NCI-H1694 treated with DMSO at 0.1 percent for 48 hours (cell line): ENCODE data around the gene SUPT20H.

Experiments used
- DNase-seq: peaks from one replicate; lab custom pipeline; 2025; lab: John Stamatoyannopoulos, UW

The SUPT20H gene

DNA sequence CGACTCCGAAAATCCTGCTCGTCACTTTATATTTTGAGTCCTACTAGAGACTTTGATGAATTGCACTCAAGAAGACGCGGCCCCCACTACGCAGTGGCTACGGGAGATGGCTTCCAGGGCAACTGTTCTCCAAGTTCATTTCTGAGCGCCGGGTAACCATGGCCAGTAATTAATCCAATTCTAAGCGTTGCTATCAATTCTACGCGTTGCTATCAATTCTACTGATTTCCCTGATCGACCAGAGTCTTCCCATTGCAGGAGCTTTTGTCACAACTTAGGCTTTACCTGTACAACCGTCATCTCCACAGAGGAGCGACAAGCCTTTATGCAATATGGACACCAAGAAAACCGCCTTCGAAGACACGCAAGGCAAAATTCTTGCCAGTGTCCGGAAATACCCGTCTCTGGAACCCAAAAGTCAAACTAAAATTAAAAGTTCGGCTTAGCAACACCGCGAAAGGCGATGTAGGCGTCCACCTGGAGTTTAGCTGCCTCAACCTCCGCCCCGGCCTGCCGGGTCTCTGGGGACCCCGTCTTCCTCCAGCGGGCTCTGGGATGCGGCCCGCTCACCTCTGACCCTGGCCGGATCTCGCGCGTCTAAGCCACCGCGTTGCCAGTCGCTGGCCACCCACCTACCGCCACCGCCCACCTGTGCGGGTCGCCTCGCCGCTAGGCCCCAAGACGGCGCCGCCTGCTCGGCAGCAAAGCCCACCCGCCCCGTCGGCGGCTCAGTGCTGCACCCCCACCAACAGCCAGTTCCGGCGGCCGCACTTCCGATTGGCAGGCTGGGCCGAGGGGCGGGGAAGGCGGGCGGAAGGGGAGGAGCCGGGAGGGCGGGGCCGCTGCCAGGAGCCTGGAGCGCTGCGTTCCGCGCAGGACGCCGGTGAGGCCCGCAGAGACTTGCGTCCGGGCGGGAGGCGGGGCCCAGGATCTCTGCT lies at the start of gene SUPT20H:
TSS of gene SUPT20H (minus strand) at position 779 of the 938 bp plus-strand sequence. CDS start 8,198 bp downstream, outside the sequence.
- peak; percentile 66 for DNase-seq

DNA sequence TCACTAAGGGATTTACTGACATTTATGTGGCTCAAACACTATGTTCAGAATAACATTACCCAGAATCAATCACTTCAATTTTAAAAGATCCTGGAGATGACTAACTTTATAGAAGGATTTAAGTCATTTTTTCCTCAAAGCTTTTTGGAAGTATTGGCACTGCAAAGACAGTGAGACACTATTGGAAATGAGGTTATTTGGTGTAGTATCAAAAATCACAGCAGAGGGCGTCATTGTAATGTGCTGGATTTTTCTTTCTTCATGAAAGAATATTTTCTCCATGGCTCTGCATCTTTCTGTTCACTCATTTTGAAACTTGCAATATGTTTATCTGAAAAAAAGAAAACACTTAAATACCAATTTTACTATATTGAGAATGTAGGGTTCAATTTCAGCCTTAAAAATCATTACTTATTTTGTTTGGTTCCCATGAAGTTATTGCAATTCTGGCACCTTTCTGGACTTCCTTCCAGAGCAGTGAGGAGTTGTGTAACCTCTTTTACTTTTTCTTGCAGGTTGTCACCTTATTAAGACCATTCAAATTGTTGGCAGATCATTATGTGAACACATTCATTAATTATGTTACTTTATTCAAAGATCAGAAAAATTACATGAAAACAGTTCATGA lies 49.7 kb upstream of the SUPT20H start:
- DNase-seq, result peak; percentile 58

DNA sequence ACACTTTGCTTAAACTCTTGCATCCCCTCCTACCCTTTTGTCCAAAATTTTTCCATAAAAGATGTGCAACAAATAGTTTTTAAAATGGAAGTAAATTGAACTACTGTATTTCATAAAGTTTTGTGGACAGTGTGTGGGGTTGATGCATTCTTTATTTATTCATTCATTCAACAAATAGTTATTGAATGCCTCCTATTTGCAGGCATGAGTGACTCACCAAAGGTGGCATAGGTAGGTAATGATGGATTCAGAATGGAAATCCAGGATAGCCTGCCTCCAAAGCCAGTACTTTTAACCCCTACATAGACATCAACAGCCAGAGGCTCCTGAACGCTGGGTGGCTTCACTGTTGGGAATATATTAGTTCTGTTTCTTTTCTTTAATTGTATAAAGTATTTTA lies 48.4 kb upstream of the SUPT20H start:
- no peak for DNase-seq

DNA sequence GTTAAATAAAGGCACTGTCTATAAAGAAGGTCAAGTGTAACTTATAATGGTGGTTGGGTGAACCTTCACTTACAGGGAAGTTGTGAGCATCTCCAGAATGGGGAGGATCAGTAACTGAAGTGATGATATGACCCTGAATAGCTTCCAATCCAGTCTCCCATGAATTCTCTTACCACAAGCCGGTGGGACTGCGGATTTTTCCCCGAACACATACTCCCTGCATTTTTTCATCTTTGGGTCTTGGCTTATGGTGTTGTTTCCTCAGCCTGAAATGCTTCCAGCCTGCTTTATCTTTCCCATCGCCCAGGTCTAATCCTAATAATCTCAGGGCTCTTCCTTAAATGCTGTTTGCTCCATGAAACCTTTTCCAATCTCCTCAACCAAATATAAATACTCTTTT lies 48.0 kb upstream of the SUPT20H start:
- DNase-seq, result no peak

DNA sequence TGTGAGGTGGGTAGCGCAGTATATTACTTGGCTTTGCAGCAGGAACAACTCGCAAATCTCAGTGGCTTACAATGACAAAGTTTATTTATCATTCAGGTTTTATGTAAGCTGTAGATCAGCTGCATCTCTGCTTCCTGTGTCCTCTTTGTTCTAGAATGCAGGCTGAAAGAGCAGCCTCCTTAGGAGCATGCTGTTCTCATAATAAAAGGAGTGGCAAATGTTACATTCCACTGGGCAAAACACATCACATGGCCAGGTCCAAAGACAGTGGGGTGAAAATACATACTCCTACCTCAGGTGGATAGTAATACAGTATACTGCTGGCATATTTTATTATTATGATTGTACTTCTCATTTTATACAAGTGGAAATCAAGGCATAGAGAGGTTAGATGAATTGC lies 47.2 kb upstream of the SUPT20H start:
- DNase-seq, result no peak

DNA sequence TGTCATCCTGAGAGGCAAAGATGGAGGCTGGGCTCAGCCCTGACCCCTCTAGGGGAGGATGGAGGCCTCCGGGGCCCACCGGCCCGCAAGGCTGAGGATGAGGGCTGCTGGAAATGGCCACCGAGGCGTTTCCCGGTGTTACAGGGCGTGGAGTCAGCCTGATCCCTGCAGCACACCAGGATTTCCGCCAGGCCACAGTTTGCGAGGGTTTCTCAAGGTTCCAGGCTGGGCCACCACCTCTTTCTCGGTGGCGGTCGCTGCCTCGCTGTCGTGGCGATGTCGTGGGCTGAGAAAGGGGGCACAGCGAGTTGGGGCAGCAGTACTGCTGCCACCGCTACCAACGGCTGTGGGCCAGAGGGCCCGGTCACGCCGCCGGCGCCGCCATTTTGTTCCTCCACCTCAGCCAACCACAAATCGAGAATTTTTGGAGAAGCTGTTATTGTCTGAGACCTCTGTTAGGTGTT lies 45.8 kb upstream of the SUPT20H start, which contains the start of gene CSNK1A1L:
TSS of gene CSNK1A1L (minus strand) at position 414 of the 464 bp plus-strand sequence. CDS start at position 6, 408 bp downstream.
- no peak for DNase-seq

DNA sequence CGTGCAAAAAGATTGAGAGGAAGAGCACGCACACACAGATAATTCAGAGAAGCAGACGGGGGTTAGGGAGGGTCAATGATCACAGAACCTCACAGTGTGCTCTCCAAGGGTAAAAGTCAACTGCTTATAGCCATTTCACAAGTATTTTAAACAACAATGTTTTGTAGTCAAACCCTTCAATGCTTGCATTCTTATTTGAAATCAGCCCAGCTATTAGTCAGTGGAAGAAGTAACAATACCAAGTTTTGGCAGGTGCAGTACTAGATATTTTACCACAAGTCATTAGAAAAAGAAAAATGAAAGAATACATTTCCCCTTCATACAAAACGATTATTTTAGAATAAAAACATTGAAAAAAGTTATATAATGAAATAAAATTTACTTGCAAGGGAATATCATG lies 43.4 kb upstream of the SUPT20H start:
- DNase-seq, result no peak

DNA sequence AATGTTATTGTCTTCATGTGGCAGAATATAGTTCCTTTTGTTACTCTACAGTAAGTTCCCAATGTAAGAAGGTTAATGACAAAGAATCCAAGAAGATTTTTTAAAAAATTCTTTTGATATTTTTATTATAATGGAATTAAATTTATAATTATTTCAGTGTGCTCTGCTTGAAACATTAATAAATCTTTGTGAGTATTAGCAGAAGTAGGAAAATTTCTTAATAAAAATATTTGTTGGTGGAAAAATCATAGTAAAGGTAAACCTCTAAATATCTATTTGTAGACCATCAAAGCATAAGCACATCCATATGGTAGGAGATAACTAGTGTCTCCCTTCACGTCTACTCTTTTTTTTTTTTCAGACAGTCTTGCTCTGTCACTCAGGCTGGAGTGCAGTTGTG lies 41.7 kb upstream of the SUPT20H start:
- DNase-seq, result no peak

DNA sequence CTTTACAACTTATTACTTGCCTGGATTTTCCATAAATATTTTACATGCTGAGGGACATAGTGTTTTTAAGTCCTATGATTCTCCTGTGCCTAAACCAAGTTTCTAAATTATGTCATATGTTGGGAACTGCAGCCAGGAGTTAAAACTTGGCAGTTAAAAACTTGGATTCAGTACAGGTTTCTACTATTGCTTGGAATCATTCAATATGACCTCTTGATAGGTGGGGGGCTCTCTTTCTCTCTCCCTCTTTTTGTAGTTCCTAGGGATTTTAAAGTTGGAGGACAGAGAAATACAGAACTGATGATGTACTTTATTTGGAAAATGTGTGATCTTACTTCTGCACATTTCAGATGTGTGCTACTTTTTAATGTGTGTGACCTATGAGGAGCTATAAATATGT lies 41.2 kb upstream of the SUPT20H start:
- DNase-seq, result no peak

DNA sequence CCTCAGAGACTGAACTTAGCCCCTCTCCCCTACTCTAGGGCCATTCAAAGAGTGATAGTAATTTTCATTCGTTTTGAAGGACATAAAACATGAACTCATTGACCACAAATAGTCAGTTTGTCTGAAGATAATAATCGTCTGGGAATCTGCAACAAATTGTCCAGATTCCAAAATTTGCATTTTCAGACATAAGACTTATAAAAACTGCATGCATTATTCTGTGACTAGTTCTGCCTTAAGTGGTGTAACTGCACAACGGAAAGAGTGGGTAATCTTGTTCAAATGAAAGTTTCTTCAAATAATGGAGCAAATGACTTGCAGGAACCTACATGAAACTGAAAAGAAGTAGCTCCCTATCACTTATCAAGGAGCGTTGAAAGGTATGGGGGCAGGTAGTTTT lies 37.6 kb upstream of the SUPT20H start:
- DNase-seq, result no peak

DNA sequence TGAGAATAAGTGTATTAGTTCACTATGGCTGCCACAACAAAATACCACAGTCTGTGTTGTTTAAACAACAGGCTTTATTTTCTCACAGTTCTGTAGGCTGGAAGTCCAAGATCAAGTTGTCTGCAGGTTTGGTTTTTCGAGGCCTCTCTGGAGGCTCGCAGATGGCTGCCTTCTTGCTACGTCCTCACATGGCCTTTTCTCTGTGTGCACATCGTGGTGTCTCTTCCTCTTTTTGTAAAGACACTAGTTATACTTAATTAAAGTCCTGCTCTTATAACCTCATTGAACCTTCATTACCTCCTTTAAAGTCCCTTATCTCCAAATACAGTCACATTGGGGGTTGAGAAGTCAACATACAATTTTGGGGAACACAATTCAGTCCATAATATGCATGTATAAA lies 35.4 kb upstream of the SUPT20H start:
- DNase-seq, result no peak

DNA sequence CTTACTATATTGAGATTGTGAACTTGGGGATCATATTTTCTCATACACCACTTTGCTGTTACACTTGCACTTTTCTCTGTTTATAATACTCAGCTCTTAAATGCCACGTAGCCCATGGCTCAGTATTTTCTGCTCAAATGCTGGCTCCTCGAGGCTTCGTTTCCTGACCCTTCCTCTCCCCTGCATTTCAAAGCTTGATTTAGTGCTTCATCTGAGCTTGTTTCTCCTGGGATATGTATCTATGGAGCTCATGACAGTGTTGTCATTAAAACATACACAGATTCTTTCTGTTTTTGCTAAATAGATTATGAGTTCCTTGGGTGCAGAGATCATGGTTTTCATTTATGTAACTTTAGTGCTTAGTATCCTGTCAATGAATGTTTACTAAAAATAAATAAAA lies 34.6 kb upstream of the SUPT20H start:
- DNase-seq, result no peak

DNA sequence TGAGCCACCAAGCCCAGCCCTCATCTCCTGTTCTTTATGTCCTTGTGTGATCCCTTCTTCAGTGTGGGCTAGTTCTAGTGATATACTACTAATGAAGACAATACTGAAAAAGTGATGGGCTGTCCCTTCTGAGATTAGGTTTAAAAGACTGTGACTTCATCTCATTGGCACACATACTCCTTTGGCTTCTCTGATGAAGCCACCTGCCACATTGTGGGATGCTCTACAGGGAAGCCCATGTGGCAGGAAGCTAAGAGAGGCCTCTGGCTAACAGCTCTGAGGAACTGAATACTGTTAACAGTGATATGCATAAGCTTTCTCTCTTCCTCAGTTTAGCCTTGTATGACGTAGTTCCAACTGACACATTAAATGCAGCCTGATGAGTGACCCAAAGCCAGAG lies 32.3 kb upstream of the SUPT20H start:
- no peak for DNase-seq

DNA sequence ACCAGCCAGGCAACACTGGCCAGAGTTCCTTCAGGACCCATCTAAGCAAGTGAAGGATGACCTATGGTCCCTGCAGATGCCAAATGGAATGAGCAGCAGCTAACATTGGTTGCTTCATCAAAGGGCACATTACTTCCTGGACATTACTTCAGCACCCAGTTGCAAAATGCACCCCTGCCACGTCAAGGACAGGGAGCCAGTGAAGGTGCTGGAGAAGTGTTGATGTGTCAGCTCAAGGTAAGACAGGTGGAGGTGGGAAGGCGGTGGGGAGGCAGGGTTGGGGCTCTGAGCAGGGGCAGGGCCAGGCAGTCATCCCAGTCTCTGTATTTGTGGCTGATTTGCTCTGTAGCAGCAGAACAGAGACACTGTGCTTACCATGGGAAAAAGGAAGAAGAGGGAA lies 31.4 kb upstream of the SUPT20H start:
- no peak for DNase-seq

DNA sequence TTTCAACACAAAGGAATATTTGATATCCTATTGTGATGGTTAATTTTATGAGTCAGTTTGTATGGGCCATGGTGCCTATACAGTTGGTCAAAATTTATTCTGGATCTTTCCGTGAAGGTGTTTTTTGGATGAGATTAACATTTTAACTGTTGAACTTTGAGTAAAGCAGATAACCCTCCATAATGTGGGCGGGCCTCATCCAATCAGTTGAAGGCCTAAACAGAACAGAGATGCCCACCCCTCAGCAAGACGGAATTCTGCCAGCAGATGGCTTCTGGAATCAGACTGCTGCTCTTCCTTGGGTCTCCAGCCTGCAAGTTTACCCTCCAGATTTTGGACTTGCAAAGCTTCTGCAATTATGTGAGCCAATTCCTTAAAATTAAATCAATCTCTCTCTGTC lies 30.0 kb upstream of the SUPT20H start:
- DNase-seq, result no peak

DNA sequence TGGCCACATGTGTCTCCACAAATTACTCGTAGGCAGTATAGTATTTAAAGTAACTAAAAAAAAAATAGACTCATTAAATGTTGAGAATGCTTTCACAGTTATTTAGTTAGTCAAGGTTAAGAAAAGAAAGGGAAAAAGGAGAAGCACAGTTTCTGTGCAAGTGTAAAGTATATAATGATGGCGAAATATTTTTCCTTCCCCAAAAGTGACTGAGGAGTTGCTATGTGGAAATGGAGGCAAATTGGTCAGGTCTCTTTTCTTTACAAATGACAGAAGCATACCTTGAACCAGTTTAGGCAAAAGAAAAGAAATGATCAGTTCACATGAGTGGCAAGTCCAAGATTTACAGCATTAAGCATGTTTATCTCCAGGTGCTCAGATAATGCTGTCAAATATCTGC lies 28.0 kb upstream of the SUPT20H start:
- no peak for DNase-seq

DNA sequence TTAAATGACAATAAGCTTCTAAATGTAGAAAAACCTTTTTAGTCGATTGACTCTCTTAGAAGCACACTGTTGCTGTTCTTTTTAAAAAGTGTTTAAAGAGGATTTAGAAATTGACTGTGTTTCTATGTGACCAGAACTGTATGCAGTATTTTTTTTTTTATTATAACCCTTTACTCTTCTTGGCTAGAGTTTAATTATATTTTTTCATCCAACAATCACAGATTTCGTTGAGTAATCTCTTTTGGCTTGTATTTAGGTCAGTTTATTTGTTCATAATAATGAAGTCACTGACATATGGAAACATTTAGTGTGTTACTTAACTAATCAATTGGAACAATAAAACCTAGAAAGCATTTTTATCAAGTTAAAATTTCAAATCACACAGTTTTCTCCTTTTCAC lies 26.1 kb upstream of the SUPT20H start:
- no peak for DNase-seq

DNA sequence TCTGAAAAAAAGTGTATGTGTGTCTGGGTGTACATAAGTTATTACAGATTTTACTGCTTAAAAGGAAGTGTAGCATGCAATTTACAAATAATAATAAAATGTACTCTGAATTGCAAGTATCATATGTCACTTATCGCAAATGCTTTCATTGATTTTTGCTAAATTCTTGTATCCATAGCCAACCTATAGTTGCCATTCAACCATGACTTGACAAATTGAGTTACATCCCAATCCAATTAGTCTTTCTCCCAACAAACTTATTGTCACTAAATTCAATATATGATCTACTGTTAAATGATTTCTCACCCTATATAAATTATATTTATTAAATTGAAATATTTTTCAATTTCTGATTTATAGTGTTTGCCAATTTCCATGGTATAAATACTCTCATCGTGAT lies 17.3 kb upstream of the SUPT20H start:
- no peak for DNase-seq

DNA sequence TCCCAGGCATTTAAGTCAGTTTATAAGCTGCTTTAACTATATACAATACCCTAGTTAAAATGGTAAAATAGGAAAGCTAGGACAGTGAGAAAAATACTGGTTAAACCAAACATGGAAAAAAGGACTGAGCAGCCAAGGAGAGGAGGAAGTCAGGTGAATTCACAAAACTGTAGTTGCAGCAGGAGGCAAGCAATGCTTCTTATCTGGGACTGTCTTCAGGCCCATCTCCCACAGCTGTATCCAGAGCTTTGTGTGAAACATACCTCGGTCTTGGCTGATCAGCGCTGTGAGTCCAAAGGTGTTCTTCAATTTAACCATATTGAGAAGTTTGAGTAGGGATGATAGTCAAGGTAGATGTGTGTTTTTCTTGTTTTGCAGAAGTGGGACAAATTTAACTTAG lies 15.7 kb upstream of the SUPT20H start:
- DNase-seq, result no peak

DNA sequence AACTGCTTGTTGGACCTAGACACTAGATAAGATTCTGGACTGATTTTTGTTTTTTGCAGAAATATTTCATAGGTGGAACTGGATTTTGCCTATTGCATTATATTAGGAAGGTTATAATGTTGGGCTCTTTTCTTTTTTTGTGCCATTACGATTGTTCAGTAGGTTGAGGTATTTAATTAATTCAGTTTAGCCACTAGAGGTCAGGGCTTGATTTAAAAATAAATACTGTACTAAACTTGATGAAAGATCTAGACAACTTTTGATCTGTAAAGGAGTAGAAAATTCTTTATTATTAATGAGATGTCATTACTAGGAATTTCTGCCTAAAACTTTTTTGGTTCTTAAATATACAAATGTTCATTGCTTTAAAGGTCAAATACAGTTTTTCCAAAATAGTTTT lies 15.2 kb upstream of the SUPT20H start:
- DNase-seq, result peak; percentile 36

DNA sequence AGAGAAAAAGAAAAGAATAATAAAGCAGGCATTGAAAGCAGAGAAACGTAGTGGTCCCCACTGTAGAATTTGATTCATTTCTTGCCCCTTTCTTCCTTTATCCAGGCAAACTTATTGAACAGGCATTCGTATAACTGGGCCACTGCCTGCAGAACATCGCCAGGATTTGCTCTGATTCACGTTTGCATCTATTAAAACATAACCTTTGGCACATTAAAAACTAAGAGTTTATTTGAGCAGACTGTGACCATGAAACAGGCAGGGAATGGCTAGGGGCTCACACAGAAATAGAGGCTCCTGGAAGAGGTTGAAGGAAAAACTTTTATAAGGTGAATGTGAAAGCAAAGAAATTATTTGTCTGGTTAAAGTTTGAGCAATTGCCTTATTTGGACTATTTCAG lies 12.5 kb upstream of the SUPT20H start:
- DNase-seq, result no peak

DNA sequence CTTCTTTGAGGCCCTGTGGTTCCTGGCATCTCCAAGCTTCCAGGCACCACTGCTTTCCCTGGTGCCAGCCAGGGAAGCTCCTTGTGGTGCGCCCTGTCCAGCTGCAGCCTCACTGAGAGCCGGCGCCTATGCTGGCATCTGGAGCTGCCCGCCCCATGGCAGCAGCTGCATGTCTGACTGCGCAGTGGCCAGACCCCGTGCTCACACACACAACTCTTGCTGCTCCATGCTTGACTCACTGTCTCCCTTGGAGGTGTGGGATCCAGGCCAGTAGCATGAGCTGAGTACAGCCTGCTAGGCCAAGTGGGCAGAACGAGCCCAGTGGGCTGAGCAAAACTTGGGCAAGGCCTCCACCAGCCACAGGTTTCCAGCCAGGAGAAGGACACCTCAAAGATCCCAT lies 11.5 kb upstream of the SUPT20H start:
- no peak for DNase-seq

DNA sequence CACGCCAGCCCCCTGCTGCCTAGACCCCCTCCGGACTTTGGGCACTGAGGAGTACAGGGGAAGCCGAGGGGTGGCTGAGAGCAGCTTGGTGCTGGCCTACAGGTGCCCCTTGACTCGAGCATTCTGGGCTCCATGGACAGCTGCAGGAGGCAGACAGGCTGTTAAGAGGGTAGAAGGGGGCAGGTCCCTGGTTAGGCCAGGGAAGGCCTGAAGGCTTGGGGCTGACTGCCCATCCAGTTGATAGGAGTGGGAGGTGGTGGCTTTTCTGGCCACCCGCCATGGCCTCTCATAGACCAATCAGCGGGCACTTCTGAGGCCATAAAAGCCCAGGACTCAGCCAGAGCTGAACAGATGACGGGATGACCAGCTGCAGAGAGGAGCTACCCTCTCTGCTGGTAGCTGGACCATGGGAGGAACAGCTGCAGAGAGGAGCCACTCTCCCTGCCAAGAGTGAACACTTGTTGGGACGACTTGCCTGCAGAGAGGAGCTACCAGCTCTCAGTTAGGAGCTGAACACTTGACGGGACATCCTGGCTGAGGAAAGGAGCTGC lies 10.7 kb upstream of the SUPT20H start:
- no peak for DNase-seq
